ENCODE data around the gene TTC9.

DNA sequence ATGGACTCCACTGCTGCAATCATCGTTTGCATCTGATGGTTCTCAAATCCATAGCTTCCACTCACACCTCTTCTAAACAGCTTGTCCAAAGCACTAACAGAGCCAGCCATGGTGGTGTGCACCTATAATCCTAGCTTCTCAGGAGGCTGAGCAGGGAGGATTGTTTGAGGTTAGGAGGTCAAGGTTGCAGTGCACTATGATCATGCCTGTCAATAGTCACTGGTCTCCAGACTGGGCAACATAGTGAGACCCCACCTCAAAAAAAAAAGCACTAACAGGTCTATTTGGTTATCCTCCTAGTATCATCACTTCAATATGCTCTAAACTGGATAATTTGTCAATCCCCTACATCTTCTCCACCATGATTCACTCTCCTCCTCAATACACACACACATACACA lies 63.2 kb downstream of the TTC9 start:
- TF ChIP-seq, protein P1, sequence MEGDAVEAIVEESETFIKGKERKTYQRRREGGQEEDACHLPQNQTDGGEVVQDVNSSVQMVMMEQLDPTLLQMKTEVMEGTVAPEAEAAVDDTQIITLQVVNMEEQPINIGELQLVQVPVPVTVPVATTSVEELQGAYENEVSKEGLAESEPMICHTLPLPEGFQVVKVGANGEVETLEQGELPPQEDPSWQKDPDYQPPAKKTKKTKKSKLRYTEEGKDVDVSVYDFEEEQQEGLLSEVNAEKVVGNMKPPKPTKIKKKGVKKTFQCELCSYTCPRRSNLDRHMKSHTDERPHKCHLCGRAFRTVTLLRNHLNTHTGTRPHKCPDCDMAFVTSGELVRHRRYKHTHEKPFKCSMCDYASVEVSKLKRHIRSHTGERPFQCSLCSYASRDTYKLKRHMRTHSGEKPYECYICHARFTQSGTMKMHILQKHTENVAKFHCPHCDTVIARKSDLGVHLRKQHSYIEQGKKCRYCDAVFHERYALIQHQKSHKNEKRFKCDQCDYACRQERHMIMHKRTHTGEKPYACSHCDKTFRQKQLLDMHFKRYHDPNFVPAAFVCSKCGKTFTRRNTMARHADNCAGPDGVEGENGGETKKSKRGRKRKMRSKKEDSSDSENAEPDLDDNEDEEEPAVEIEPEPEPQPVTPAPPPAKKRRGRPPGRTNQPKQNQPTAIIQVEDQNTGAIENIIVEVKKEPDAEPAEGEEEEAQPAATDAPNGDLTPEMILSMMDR (IDR thresholded peaks at IDR 0.05): no peak
- TF ChIP-seq ZNF121 (CRISPR knock-in tag; IDR thresholded peaks at IDR 0.05) (peak; percentile 93), ZNF671 (CRISPR knock-in tag; IDR thresholded peaks at IDR 0.05) (no peak), ZBTB21 (CRISPR knock-in tag; IDR thresholded peaks at IDR 0.05; ENCODE audit: borderline replicate concordance) (no peak), ZNF232 (CRISPR knock-in tag; IDR thresholded peaks at IDR 0.05) (no peak), CBFB (CRISPR knock-in tag; IDR thresholded peaks at IDR 0.05; ENCODE audit: low read depth) (no peak), TP53 (CRISPR knock-in tag; IDR thresholded peaks at IDR 0.05) (no peak), ZNF138 (CRISPR knock-in tag; conservative IDR thresholded peaks at IDR 0.05) (no peak), ATF1 (CRISPR knock-in tag; IDR thresholded peaks at IDR 0.05) (no peak), NR2C2 (CRISPR knock-in tag; IDR thresholded peaks at IDR 0.05) (no peak)
- TF ChIP-seq, protein P2, sequence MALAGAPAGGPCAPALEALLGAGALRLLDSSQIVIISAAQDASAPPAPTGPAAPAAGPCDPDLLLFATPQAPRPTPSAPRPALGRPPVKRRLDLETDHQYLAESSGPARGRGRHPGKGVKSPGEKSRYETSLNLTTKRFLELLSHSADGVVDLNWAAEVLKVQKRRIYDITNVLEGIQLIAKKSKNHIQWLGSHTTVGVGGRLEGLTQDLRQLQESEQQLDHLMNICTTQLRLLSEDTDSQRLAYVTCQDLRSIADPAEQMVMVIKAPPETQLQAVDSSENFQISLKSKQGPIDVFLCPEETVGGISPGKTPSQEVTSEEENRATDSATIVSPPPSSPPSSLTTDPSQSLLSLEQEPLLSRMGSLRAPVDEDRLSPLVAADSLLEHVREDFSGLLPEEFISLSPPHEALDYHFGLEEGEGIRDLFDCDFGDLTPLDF (CRISPR knock-in tag; IDR thresholded peaks at IDR 0.05): no peak
- TF ChIP-seq, protein P3, sequence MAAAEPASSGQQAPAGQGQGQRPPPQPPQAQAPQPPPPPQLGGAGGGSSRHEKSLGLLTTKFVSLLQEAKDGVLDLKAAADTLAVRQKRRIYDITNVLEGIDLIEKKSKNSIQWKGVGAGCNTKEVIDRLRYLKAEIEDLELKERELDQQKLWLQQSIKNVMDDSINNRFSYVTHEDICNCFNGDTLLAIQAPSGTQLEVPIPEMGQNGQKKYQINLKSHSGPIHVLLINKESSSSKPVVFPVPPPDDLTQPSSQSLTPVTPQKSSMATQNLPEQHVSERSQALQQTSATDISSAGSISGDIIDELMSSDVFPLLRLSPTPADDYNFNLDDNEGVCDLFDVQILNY (CRISPR knock-in tag; IDR thresholded peaks at IDR 0.05): no peak
- TF ChIP-seq, protein P4, sequence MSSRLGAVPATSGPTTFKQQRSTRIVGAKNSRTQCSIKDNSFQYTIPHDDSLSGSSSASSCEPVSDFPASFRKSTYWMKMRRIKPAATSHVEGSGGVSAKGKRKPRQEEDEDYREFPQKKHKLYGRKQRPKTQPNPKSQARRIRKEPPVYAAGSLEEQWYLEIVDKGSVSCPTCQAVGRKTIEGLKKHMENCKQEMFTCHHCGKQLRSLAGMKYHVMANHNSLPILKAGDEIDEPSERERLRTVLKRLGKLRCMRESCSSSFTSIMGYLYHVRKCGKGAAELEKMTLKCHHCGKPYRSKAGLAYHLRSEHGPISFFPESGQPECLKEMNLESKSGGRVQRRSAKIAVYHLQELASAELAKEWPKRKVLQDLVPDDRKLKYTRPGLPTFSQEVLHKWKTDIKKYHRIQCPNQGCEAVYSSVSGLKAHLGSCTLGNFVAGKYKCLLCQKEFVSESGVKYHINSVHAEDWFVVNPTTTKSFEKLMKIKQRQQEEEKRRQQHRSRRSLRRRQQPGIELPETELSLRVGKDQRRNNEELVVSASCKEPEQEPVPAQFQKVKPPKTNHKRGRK (CRISPR knock-in tag; IDR thresholded peaks at IDR 0.05; ENCODE audit: borderline replicate concordance): no peak
- TF ChIP-seq, protein P5, sequence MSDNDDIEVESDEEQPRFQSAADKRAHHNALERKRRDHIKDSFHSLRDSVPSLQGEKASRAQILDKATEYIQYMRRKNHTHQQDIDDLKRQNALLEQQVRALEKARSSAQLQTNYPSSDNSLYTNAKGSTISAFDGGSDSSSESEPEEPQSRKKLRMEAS (CRISPR knock-in tag; IDR thresholded peaks at IDR 0.05): no peak

Data from WTC11 (cell line).